ENCODE measurements around the gene RAB42. TPM values are rescaled to one million over a fixed set of nuclear protein-coding genes. Genes with fewer than 3 reads are reported as not detected.
"Not testable (repeated sequence)": the region's sequence is repeated elsewhere in the genome, so short reads cannot be mapped to it uniquely, and the experiment has no call there.

Gene RAB42
- total and polyA plus RNA-seq, 9 of the 15 experiments (the other 6 are each of a cell fraction or from before 2014, with no cell fraction given), result 0.07 to 0.14 (median 0.12) TPM; not detected in 6

DNA sequence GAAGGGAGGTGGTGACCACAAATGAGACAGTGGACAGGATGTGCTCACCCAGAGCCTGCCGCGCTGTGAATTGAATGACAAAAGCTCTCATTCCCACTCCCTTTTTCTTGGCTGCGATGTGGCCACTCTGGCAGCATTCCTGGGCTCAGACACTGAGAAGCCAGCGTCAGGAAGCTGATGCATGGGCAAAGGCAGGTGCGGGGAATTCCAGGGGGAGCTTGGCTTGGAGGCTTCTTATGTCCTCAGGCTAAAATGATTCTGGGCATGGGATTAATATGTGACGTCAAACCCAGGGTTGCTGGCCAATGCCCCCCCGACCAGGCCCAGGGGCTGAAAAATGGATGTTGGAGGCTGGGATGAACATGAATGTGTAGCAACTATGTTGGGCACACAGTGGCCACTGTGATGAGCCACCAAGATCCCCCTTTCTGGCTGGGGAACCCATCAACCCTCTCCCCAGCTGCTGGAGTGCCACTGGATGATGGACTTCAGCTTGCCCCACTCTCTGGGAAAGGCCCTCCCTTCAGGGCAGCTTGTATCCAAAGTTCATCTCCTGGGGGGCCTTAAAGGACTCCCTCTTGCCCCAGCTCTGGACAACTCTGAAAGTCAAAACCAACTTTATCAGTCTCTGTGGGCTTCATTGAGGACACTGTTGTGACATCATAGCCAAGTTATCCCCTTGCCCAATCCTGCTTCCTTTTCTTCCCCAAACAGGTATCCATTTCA lies 2.8 kb downstream of the RAB42 start:
- ATAC-seq; FAIRE-seq; H3K9ac ChIP-seq (ENCODE audit: insufficient read depth in 1 of 2, low read depth in 2 of 2, low read length in 2 of 2); H3K27ac ChIP-seq (ENCODE audit: extremely low read depth, low read depth, low read length); H3K27me3 ChIP-seq (ENCODE audit: control insufficient read depth in 2 of 2, insufficient read depth in 2 of 2, low read length in 2 of 2); H2AFZ ChIP-seq (ENCODE audit: low read depth, low read length); H3K4me2 ChIP-seq (ENCODE audit: insufficient read depth, low read length); H3K36me3 ChIP-seq (ENCODE audit: control insufficient read depth, insufficient read depth, low read length); intact Hi-C loops (cut with micrococcal nuclease); H3K79me2 ChIP-seq (ENCODE audit: control insufficient read depth, insufficient read depth, low read length); H3K9me1 ChIP-seq (ENCODE audit: control insufficient read depth, insufficient read depth, low read length); DNase-seq (ENCODE audit: extremely low read depth in 1 of 4, low spot score in 3 of 4); H3K4me3 ChIP-seq; CTCF ChIA-PET (ENCODE audit: low intra/inter-chr PET ratio); H3K9me3 ChIP-seq (replicated peaks; ENCODE audit: control insufficient read depth, insufficient read depth, low read depth, low read length); in situ Hi-C loops (cut with MboI); BruUV-seq (replicated peaks): not testable (repeated sequence)
- TF ChIP-seq, protein P1, sequence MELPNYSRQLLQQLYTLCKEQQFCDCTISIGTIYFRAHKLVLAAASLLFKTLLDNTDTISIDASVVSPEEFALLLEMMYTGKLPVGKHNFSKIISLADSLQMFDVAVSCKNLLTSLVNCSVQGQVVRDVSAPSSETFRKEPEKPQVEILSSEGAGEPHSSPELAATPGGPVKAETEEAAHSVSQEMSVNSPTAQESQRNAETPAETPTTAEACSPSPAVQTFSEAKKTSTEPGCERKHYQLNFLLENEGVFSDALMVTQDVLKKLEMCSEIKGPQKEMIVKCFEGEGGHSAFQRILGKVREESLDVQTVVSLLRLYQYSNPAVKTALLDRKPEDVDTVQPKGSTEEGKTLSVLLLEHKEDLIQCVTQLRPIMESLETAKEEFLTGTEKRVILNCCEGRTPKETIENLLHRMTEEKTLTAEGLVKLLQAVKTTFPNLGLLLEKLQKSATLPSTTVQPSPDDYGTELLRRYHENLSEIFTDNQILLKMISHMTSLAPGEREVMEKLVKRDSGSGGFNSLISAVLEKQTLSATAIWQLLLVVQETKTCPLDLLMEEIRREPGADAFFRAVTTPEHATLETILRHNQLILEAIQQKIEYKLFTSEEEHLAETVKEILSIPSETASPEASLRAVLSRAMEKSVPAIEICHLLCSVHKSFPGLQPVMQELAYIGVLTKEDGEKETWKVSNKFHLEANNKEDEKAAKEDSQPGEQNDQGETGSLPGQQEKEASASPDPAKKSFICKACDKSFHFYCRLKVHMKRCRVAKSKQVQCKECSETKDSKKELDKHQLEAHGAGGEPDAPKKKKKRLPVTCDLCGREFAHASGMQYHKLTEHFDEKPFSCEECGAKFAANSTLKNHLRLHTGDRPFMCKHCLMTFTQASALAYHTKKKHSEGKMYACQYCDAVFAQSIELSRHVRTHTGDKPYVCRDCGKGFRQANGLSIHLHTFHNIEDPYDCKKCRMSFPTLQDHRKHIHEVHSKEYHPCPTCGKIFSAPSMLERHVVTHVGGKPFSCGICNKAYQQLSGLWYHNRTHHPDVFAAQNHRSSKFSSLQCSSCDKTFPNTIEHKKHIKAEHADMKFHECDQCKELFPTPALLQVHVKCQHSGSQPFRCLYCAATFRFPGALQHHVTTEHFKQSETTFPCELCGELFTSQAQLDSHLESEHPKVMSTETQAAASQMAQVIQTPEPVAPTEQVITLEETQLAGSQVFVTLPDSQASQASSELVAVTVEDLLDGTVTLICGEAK (IDR thresholded peaks at IDR 0.05), result peak; percentile 80
- TF ChIP-seq, protein P1 (CRISPR knock-in tag; IDR thresholded peaks at IDR 0.05), result 0 out of 2 replicates have a peak, but pooled peaks have one; percentile 61
- POLR2A ChIA-PET, result interaction anchor here (0.5 to 6.2 kb wide), 5 partner anchors 9 to 608 kb away, joined by 3 to 49 read pairs (median 3); no protein-coding TSS in a partner anchor
- Histone ChIP-seq H3K4me1 (replicated peaks in 1 of 2; ENCODE audit: control insufficient read depth in 2 of 2, insufficient read depth in 2 of 2, low read length in 2 of 2) (peaks cover 4 to 13% of the 10 kb centered on the region in 2 experiments), H4K20me1 (replicated peaks; ENCODE audit: control insufficient read depth, insufficient read depth, low read length) (peaks cover 11% of the 10 kb centered on the region)
- WGBS (ENCODE audit: insufficient coverage, low coverage, missing lambda C conversion rate), result 66% methylated on average over 7 of the region's 7 CpGs
